Measurements from ENCODE around the gene SORCS2. TPM values are rescaled to one million over a fixed set of nuclear protein-coding genes. Genes with fewer than 3 reads are reported as not detected.

The SORCS2 gene
- total RNA-seq, 2 experiments from 2014 or later: 0.07 TPM

GRCh38 chr4:7198440-7199128 lies 6.2 kb downstream of the SORCS2 start:
- intact Hi-C loops (cut with micrococcal nuclease): loop anchor here (10.0 kb wide), 1 partner anchor 786 kb away; no protein-coding TSS in a partner anchor
- ChIA-PET CTCF (no interaction called here), POLR2A (no interaction called here)
- no peak overlapping the region for H3K27ac Mint-ChIP-seq
- no peaks in the 10 kb centered on the region for H3K36me3 Mint-ChIP-seq
- peaks cover 47% of the 10 kb centered on the region for H3K27me3 Mint-ChIP-seq
- DNase-seq: no peak
- no peak overlapping the region for H3K4me3 Mint-ChIP-seq
- no peaks in the 10 kb centered on the region for H3K9me3 Mint-ChIP-seq
- no peaks in the 10 kb centered on the region for H3K4me1 Mint-ChIP-seq (ENCODE audit: low read depth)

GRCh38 chr4:7199129-7199725 lies 6.9 kb downstream of the SORCS2 start:
- DNase-seq: no peak
- no peaks in the 10 kb centered on the region for H3K4me1 Mint-ChIP-seq (ENCODE audit: low read depth)
- H3K27me3 Mint-ChIP-seq: peaks cover 40% of the 10 kb centered on the region
- H3K27ac Mint-ChIP-seq: no peak overlapping the region
- ChIA-PET POLR2A (no interaction called here), CTCF (no interaction called here)
- no peaks in the 10 kb centered on the region for H3K36me3 Mint-ChIP-seq
- H3K4me3 Mint-ChIP-seq: no peak overlapping the region
- intact Hi-C loops (cut with micrococcal nuclease): loop anchor here (10.0 kb wide), 1 partner anchor 786 kb away; no protein-coding TSS in a partner anchor
- no peaks in the 10 kb centered on the region for H3K9me3 Mint-ChIP-seq

GRCh38 chr4:7199771-7200441 lies 7.6 kb downstream of the SORCS2 start:
- H3K4me1 Mint-ChIP-seq (ENCODE audit: low read depth): no peaks in the 10 kb centered on the region
- intact Hi-C loops (cut with micrococcal nuclease): loop anchor here (10.0 kb wide), 1 partner anchor 785 kb away; no protein-coding TSS in a partner anchor
- CTCF ChIA-PET: no interaction called here

GRCh38 chr4:7200801-7201200 lies 8.5 kb downstream of the SORCS2 start:
- Mint-ChIP-seq H3K4me3 (no peak overlapping the region), H3K4me1 (ENCODE audit: low read depth) (no peaks in the 10 kb centered on the region), H3K27ac (no peak overlapping the region), H3K27me3 (peaks cover 34% of the 10 kb centered on the region), H3K9me3 (no peaks in the 10 kb centered on the region), H3K36me3 (no peaks in the 10 kb centered on the region)
- ChIA-PET POLR2A (no interaction called here), CTCF (no interaction called here)
- DNase-seq: no peak
- intact Hi-C loops (cut with micrococcal nuclease): no loop called here

More at GRCh38 chr4:7199771-7200441, 7.6 kb downstream of the SORCS2 start:
- no peaks in the 10 kb centered on the region for H3K36me3 Mint-ChIP-seq
- POLR2A ChIA-PET: no interaction called here
- no peak overlapping the region for H3K4me3 Mint-ChIP-seq
- H3K27me3 Mint-ChIP-seq: peaks cover 37% of the 10 kb centered on the region
- no peak for DNase-seq
- no peaks in the 10 kb centered on the region for H3K9me3 Mint-ChIP-seq
- no peak overlapping the region for H3K27ac Mint-ChIP-seq

- Mint-ChIP-seq H3K4me3 (no peak overlapping the region), H3K27me3 (peaks cover 30% of the 10 kb centered on the region), H3K9me3 (no peaks in the 10 kb centered on the region), H3K36me3 (no peaks in the 10 kb centered on the region), H3K4me1 (ENCODE audit: low read depth) (no peaks in the 10 kb centered on the region), H3K27ac (no peak overlapping the region)
- CTCF ChIA-PET: no interaction called here
- POLR2A ChIA-PET: no interaction called here
- no peak for DNase-seq
- intact Hi-C loops (cut with micrococcal nuclease): no loop called here
Observed at GRCh38 chr4:7201420-7202305, 9.3 kb downstream of the SORCS2 start.

GRCh38 chr4:7202411-7202810 lies 10.1 kb downstream of the SORCS2 start:
- ChIA-PET POLR2A (no interaction called here), CTCF (no interaction called here)
- no peaks in the 10 kb centered on the region for H3K4me1 Mint-ChIP-seq (ENCODE audit: low read depth)
- H3K4me3 Mint-ChIP-seq: no peak overlapping the region
- H3K27ac Mint-ChIP-seq: no peak overlapping the region
- no peaks in the 10 kb centered on the region for H3K9me3 Mint-ChIP-seq
- DNase-seq: no peak
- no peaks in the 10 kb centered on the region for H3K36me3 Mint-ChIP-seq
- peaks cover 22% of the 10 kb centered on the region for H3K27me3 Mint-ChIP-seq
- intact Hi-C loops (cut with micrococcal nuclease): no loop called here

GRCh38 chr4:7204656-7205387 lies 12.5 kb downstream of the SORCS2 start:
- intact Hi-C loops (cut with micrococcal nuclease): no loop called here
- Mint-ChIP-seq H3K4me3 (no peak overlapping the region), H3K27me3 (peaks cover 22% of the 10 kb centered on the region), H3K4me1 (ENCODE audit: low read depth) (no peaks in the 10 kb centered on the region), H3K9me3 (no peaks in the 10 kb centered on the region), H3K36me3 (no peaks in the 10 kb centered on the region), H3K27ac (no peak overlapping the region)
- ChIA-PET CTCF (no interaction called here), POLR2A (no interaction called here)
- DNase-seq: no peak

GRCh38 chr4:7206385-7206784 lies 14.0 kb downstream of the SORCS2 start:
- Mint-ChIP-seq H3K27me3 (peaks cover 18% of the 10 kb centered on the region), H3K36me3 (no peaks in the 10 kb centered on the region), H3K27ac (no peak overlapping the region), H3K4me3 (no peak overlapping the region), H3K4me1 (ENCODE audit: low read depth) (no peaks in the 10 kb centered on the region), H3K9me3 (no peaks in the 10 kb centered on the region)
- ChIA-PET CTCF (interaction anchor here (1.3 kb wide), 1 partner anchor 12 kb away, joined by 4 read pairs; no protein-coding TSS in a partner anchor), POLR2A (no interaction called here)
- no peak for DNase-seq
- intact Hi-C loops (cut with micrococcal nuclease): no loop called here

GRCh38 chr4:7206911-7207567 lies 14.7 kb downstream of the SORCS2 start:
- CTCF ChIA-PET: interaction anchor here (1.3 kb wide), 1 partner anchor 12 kb away, joined by 4 read pairs; no protein-coding TSS in a partner anchor
- H3K4me1 Mint-ChIP-seq (ENCODE audit: low read depth): no peaks in the 10 kb centered on the region
- POLR2A ChIA-PET: no interaction called here
- peaks cover 15% of the 10 kb centered on the region for H3K27me3 Mint-ChIP-seq
- no peak overlapping the region for H3K4me3 Mint-ChIP-seq
- no peaks in the 10 kb centered on the region for H3K36me3 Mint-ChIP-seq
- intact Hi-C loops (cut with micrococcal nuclease): no loop called here
- H3K9me3 Mint-ChIP-seq: no peaks in the 10 kb centered on the region
- no peak overlapping the region for H3K27ac Mint-ChIP-seq
- no peak for DNase-seq

- intact Hi-C loops (cut with micrococcal nuclease): no loop called here
- H3K4me3 Mint-ChIP-seq: no peak overlapping the region
- H3K4me1 Mint-ChIP-seq (ENCODE audit: low read depth): no peaks in the 10 kb centered on the region
- H3K36me3 Mint-ChIP-seq: no peaks in the 10 kb centered on the region
- ChIA-PET CTCF (interaction anchor here (1.3 kb wide), 1 partner anchor 13 kb away, joined by 4 read pairs; no protein-coding TSS in a partner anchor), POLR2A (no interaction called here)
- no peak overlapping the region for H3K27ac Mint-ChIP-seq
- H3K9me3 Mint-ChIP-seq: no peaks in the 10 kb centered on the region
- no peak for DNase-seq
- peaks cover 15% of the 10 kb centered on the region for H3K27me3 Mint-ChIP-seq
Observed at GRCh38 chr4:7207628-7208231, 15.4 kb downstream of the SORCS2 start.

Measured in activated CD4-positive, alpha-beta memory T cell treated with anti-CD3 and anti-CD28 coated beads for 36 hours (primary cell).